Ascending aorta (tissue), 2 donors: Measurements from ENCODE around the gene KCNC4. TPM values are rescaled to one million over a fixed set of nuclear protein-coding genes. Genes with fewer than 3 reads are reported as not detected.

Source experiments
- DNase-seq, 2 donors: peaks; one replicate each; pipeline ENCODE4 v3.0.0-alpha.2; 2019; ENCODE audit warnings: low spot score in 2 of 2
- H3K27ac ChIP-seq, 2 donors: fragments of 200-600 bp; sonication (generic); one replicate each; pipeline ENCODE4 v1.5.1; 2016 to 2017; ENCODE audit warnings: mild to moderate bottlenecking in 1 of 2
- H3K27me3 ChIP-seq: fragments of 200-600 bp; sonication (generic); one replicate; pipeline ENCODE4 v1.5.1; 2017
- H3K36me3 ChIP-seq, 2 donors: fragments of 200-600 bp; sonication (generic); one replicate each; pipeline ENCODE4 v1.5.1; 2016
- H3K4me1 ChIP-seq, 2 donors: fragments of 200-600 bp; sonication (generic); one replicate each; pipeline ENCODE4 v1.5.1; 2016 to 2017; ENCODE audit warnings: mild to moderate bottlenecking in 1 of 2
- H3K4me3 ChIP-seq, 2 donors: fragments of 200-600 bp; sonication (generic); one replicate each; pipeline ENCODE4 v1.5.1; 2016 to 2017; ENCODE audit warnings: mild to moderate bottlenecking in 1 of 2
- H3K9me3 ChIP-seq, 2 donors: fragments of 200-600 bp; sonication (generic); one replicate each; pipeline ENCODE4 v1.5.1; 2016
- intact Hi-C: fragments of 100-400 bp; cut with DNase I; formaldehyde crosslinking; loops from one replicate; pipeline ENCODE4 v1.15.1; 2023
- total RNA-seq: library from RNA; depleted of rRNA; stranded (reverse); fragments of >200 nt; gene quantifications from one replicate; pipeline ENCODE4 v1.1.0, GENCODE V29; 2016
- TF ChIP-seq, protein P1 (sequence below), 3 experiments: fragments of 200-600 bp in 2 of 3; fragments of 450-650 bp in 1 of 3; sonication (generic) in 2 of 3; IDR thresholded peaks; one replicate each; pipeline ENCODE4 v1.5.1; 2016 to 2019; ENCODE audit warnings: antibody characterized with exemption in 3 of 3, mild to moderate bottlenecking in 1 of 3, moderate library complexity in 1 of 3

Gene KCNC4
- total RNA-seq, 1 donor from 2014 or later: 8.4 TPM

DNA sequence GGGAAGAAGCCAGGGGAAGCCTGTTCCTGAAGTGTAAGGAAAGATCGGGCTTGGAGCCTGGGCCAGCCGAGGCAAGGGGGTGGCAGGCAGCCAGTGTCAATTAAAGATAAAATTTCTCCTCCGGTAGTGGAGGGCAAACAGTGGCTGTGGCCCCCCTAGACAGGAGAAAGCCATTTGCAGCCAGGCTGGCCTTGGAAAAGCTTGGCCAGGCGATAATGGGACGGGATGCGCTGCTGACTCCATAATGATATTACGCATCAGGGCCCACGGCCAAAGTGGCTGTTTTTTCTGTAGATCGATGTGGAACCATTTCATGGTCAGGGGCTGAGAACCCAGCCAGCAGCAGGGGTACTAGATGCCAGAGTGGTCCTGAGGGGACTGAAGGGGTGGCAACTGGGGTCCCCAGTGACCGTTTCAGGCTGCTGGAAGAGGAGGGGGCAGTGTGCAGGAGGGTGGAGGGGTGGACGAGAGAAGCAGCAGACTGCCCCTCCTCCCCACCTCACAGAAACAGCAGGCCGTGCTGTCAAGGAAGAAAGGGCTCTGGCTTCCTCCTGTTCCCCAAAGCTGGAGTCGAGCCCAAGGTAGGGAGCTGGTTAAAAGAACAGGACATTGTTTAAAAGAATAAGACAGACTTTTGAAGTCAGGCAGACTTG, 25.2 kb downstream of the KCNC4 start:
- intact Hi-C loops: no loop called here
- no peak for DNase-seq
- H3K9me3 ChIP-seq: no peaks in the 10 kb centered on the region
- no peaks in the 10 kb centered on the region for H3K4me1 ChIP-seq
- no peaks in the 10 kb centered on the region for H3K27me3 ChIP-seq
- peaks cover 12 to 46% of the 10 kb centered on the region in 2 donors for H3K36me3 ChIP-seq
- TF ChIP-seq, protein P1, sequence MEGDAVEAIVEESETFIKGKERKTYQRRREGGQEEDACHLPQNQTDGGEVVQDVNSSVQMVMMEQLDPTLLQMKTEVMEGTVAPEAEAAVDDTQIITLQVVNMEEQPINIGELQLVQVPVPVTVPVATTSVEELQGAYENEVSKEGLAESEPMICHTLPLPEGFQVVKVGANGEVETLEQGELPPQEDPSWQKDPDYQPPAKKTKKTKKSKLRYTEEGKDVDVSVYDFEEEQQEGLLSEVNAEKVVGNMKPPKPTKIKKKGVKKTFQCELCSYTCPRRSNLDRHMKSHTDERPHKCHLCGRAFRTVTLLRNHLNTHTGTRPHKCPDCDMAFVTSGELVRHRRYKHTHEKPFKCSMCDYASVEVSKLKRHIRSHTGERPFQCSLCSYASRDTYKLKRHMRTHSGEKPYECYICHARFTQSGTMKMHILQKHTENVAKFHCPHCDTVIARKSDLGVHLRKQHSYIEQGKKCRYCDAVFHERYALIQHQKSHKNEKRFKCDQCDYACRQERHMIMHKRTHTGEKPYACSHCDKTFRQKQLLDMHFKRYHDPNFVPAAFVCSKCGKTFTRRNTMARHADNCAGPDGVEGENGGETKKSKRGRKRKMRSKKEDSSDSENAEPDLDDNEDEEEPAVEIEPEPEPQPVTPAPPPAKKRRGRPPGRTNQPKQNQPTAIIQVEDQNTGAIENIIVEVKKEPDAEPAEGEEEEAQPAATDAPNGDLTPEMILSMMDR (IDR thresholded peaks at IDR 0.05): no peak
- no peak overlapping the region for H3K27ac ChIP-seq
- no peak overlapping the region for H3K4me3 ChIP-seq

DNA sequence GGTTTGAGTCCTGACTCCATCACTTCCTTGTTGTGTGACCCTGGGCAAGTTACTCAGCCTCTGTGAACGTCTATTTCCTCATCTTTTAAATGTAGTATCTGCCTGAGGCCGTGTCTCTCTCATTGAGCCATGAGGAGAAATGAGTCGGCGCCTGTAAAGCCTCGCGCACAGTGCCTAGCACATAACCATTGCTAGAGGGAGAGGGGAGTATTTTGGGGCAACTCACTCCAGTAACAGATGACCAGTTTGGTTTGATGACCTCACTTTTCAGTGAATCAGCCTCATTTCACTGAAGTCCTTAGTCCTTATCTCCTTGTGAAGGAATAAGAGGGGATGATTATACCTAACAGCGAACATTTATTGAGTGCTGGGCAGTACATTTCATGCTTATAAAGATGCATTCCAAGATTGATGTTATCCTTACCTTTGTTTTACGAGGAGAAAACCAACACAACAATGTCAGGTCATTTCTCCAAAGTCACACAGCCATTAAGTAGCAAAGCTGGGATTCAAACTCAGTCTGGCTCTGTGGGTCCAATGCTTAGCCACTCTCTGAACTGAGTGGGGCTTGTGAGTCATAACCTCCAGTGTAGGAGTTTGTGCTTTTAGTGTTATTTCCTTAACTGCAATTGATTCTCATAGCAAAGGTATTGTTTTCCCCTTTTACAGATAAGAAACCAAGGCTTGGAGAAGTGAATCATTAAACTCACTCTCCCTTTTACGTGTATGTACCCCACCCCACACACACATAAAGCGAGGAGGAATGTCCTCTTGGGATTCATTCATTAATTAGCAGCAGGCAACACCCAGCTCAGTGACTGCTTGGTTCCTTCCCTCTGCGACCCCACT, 25.9 kb downstream of the KCNC4 start:
- Histone ChIP-seq H3K4me1 (no peaks in the 10 kb centered on the region), H3K4me3 (no peak overlapping the region), H3K27ac (no peak overlapping the region), H3K36me3 (peaks cover 12 to 38% of the 10 kb centered on the region in 2 donors), H3K9me3 (no peaks in the 10 kb centered on the region), H3K27me3 (no peaks in the 10 kb centered on the region)
- intact Hi-C loops: no loop called here
- no peak for DNase-seq
- TF ChIP-seq, protein P1 (IDR thresholded peaks at IDR 0.05): no peak

DNA sequence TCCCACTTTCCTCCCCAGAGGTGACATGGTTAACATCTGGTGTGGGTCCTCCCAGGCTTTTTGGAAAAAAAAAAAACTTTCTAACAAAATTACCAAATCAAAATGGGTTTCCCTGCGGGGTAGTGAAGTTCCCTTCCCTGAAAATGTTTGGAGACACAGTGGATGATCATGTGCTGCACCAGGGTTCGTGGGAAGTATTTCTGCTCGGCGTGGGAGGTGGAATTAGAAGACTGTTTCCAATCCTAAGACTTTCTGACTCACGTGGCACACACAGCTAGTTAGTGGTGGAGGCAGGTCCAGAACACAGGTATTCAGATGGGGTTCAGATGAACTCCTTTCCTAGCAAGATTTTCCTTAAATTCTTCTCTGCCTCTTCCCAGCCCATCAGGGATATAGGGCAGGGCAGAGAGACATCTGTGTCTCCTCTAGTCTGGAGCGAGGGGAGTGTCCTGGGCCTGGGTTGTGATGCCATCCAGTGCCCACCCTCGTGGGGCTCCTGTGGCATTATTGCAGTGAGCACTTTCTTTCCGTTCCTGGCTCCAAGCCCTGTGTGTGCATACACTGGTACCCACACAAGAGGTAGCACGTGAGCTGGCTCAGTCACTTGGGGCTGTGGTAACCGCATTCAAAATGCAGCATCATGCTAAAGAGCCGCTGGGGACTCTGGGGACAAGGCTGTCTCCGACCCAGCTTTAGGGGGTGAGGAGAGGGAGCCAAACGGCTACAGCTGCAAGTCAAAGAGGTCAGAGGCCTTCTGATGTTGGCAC, 27.5 kb downstream of the KCNC4 start:
- Histone ChIP-seq H3K9me3 (no peaks in the 10 kb centered on the region), H3K4me3 (no peak overlapping the region), H3K27me3 (no peaks in the 10 kb centered on the region), H3K27ac (no peak overlapping the region), H3K4me1 (no peaks in the 10 kb centered on the region), H3K36me3 (peaks cover 5 to 24% of the 10 kb centered on the region in 2 donors)
- intact Hi-C loops: no loop called here
- DNase-seq: no peak
- TF ChIP-seq, protein P1 (IDR thresholded peaks at IDR 0.05): no peak

DNA sequence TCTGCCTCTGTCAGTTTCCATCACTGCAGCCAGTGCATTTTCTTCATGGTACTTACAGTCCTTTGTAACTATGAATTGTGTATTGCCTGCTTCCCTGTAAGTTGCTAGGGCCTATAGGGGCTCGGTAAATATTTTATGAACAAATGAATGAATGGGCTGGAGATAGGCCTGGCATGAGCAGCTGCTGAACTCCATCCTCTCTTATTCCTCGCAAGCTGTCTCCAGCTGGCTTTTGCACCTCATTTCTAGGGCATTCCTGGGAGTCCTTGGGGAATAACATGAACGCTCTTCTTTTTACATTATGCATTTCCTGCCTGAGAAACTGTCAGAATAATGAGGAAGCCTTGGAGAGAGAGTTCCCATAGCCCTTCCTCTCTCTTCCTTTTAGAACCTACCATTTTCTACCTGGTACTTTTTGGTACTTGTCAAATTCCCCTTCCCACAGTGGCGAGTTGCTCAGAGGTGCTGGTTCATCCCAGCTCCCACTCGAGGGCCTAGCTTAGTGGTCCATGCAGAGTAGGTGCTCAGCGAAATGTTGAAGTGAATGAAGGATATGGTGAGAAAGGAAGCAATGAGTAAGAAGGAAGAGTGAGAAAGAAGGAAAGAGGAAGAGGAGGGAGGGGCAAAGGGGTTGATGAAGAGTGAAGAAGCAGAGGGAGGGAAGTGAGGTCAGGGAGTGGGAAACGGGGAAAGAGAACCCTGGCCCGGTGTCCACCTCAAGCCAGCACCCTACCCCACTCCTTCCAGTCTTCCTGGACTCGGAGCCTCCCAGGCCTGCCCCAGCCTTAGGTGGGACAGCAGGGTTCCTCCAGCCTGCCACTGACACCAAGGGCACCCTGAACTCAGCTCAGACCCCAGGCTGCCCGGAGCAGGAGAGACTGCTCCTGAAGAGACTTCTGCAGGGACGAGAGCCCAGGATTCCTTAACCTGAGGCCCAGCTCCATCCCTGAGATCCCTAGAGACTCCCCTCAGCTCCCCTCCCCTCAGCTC, 29.6 kb downstream of the KCNC4 start:
- intact Hi-C loops: no loop called here
- no peak for DNase-seq
- no peak overlapping the region for H3K27ac ChIP-seq

More for the DNA sequence above, 29.6 kb downstream of the KCNC4 start:
- H3K4me3 ChIP-seq: no peak overlapping the region
- peaks cover 0 to 9% of the 10 kb centered on the region in 2 donors for H3K4me1 ChIP-seq
- no peaks in the 10 kb centered on the region for H3K9me3 ChIP-seq
- no peaks in the 10 kb centered on the region for H3K27me3 ChIP-seq
- peaks cover 0 to 3% of the 10 kb centered on the region in 2 donors for H3K36me3 ChIP-seq
- TF ChIP-seq, protein P1 (IDR thresholded peaks at IDR 0.05): no peak
